HUES64 (cell line): ENCODE data around the gene TEX50.
"Not testable (repeated sequence)": the region's sequence is repeated elsewhere in the genome, so short reads cannot be mapped to it uniquely, and the experiment has no call there.

ENCODE experiments used
- H3K27ac ChIP-seq: 2 replicates; pipeline ENCODE4 v1.7.0; 2013; ENCODE audit warnings: low read depth, low read length, inconsistent platforms
- H3K27me3 ChIP-seq: 2 replicates; pipeline ENCODE4 v1.6.1; 2013; ENCODE audit warnings: mild to moderate bottlenecking, low read length; ENCODE audit not compliant: insufficient read depth
- H3K36me3 ChIP-seq: 2 replicates; pipeline ENCODE4 v1.6.1; 2013; ENCODE audit warnings: mild to moderate bottlenecking, low read length; ENCODE audit not compliant: insufficient read depth
- H3K4me1 ChIP-seq: 2 replicates; pipeline ENCODE4 v1.6.1; 2013; ENCODE audit warnings: mild to moderate bottlenecking, low read length, moderate library complexity; ENCODE audit not compliant: insufficient read depth
- H3K4me3 ChIP-seq: 2 replicates; pipeline ENCODE4 v1.5.1; 2013; ENCODE audit warnings: mild to moderate bottlenecking, low read length, moderate library complexity
- H3K9ac ChIP-seq: 2 replicates; pipeline ENCODE4 v1.6.1; 2013; ENCODE audit warnings: mild to moderate bottlenecking, low read depth, low read length
- H3K9me3 ChIP-seq: 2 replicates; pipeline ENCODE4 v1.6.1; 2013; ENCODE audit warnings: low read depth, low read length; ENCODE audit not compliant: insufficient read depth
- WGBS: fragments of 150-250, 120-280 bp; methylation state at CpG from one replicate; pipeline ENCODE4 v1.1.7; 2013; ENCODE audit warnings: missing lambda C conversion rate; 5-methylcytosine and 5-hydroxymethylcytosine counted together

TEX50 gene

DNA sequence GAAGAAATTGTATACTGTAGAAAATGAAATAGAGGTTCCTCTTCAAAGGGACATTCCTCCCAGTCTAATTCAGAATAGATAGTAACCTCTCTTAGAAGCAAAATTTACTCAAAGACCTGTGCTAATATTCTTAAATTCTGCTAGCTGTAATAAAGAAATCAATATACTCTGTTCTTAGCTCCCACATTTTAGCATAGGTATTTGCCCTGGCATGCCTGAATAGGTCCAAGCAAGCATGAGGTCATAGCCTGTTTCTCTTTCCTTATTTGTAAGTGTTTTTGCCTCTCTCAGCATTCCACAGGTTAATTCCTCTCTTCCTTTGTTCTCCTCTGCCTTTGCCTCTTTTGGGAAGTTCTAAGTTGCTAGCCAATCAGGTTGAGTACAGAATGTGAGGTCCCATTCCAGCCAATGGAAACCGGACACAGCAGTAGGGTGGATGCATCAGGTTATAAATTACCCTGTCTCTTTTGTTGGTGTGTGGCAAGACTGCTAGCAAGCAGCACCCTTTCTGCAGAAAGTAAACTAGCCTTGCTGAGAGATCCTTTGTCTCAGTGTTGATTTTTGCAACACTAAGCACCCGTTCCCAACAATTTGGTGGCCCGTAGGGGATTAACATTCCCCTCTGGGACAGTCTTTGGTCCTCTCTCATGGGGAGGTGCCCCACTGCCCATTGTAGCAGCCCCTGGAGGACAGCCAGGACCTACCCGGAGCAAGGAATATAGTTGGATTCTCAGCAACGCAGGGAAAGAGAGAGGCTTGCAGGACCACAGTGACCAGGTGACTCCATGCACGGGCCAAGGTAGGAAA lies 2.3 kb downstream of the TEX50 start:
- WGBS, result 93% methylated on average over 6 of the region's 6 CpGs
- H3K4me3 ChIP-seq, result peak overlapping the region; percentile 31; the same call in 1 of the 2 replicates
- H3K27ac ChIP-seq, result peak overlapping the region; percentile 82; the same call in 1 of the 2 replicates

DNA sequence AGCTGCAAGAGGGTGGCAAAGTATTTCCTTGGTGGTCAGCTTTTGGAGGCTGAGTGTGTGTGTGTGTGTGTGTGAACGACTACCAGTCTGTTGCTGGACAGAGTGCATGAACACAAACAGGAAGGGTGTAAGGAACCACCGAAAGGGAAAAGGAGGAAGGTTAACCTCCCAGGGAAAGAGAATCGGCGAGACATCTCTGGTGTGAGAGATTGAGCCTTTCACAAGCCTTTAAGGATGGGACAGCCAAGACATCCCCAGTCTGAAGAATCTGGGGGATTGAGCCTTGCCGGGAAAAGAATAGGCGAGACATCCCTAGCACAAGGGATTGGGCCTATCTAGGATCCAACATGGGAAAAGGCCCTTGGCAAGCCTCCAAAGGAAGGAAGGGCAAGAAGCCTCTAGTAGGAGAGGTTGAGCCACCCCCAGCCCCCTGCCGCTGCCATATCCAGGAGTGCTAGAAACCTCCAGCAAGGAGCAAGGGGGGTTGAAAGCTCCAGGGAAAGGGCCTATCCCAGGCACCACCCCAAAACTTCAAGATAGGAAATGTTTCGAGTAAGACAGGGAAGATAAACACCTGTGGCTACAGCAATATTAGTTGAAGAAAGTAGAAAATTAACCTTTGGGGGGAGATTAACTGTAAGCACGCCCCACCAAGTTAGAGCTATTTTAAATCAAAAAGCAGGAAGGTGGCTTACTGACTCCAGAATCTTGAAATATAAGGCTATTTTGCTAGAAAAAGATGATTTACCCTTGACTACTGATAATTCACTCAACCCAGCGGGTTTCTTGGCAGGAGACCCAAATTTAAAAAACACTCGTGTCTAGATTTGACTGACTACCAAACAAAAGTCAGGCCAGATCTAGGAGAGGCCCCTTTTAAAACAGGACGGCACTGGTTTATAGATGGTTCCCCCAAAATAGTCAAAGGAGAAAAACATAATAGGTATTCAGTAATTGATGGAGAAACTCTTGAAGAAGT lies 3.2 kb downstream of the TEX50 start:
- peak overlapping the region; percentile 82; the same call in 1 of the 2 replicates for H3K27ac ChIP-seq
- H3K9ac ChIP-seq, result peak overlapping the region; percentile 44; the same call in 1 of the 2 replicates
- 93% methylated on average over 12 of the region's 12 CpGs for WGBS
- H3K9me3 ChIP-seq, result peaks cover 29% of the 10 kb centered on the region
- H3K4me1 ChIP-seq, result no peaks in the 10 kb centered on the region
- peak overlapping the region; percentile 31; the same call in 1 of the 2 replicates for H3K4me3 ChIP-seq
- no peaks in the 10 kb centered on the region for H3K27me3 ChIP-seq
- peaks cover 2% of the 10 kb centered on the region; the same call in 1 of the 2 replicates for H3K36me3 ChIP-seq

More for the DNA sequence above, 2.3 kb downstream of the TEX50 start:
- H3K9ac ChIP-seq, result peak overlapping the region; percentile 44; the same call in 1 of the 2 replicates
- not testable (repeated sequence) for H3K36me3 ChIP-seq, H3K4me1 ChIP-seq, H3K27me3 ChIP-seq
- peaks cover 24% of the 10 kb centered on the region for H3K9me3 ChIP-seq

DNA sequence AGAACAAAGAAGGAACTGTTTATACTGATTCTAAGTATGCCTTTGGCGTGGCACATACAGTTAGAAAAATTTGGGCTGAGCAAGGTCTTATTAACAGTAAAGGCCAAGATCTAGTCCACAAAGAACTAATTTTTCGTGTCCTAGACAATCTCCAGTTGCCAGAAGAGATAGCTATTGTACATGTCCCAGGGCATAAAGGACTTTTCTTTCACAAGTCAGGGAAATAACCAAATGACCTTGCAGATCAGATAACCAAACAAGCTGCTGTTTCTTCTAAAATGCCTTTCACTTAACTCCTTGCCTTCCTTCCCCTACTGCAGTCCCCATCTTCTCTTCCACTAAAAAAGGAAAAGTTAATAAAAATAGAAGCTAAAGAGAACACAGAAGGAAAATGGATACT lies 4.0 kb downstream of the TEX50 start:
- 84% methylated on average over 2 of the region's 2 CpGs for WGBS
- peaks cover 33% of the 10 kb centered on the region for H3K9me3 ChIP-seq
- H3K27ac ChIP-seq, result no peak overlapping the region
- no peak overlapping the region for H3K4me3 ChIP-seq
- no peaks in the 10 kb centered on the region for H3K27me3 ChIP-seq
- H3K4me1 ChIP-seq, result no peaks in the 10 kb centered on the region
- H3K36me3 ChIP-seq, result peaks cover 2% of the 10 kb centered on the region; the same call in 1 of the 2 replicates
- H3K9ac ChIP-seq, result no peak overlapping the region

DNA sequence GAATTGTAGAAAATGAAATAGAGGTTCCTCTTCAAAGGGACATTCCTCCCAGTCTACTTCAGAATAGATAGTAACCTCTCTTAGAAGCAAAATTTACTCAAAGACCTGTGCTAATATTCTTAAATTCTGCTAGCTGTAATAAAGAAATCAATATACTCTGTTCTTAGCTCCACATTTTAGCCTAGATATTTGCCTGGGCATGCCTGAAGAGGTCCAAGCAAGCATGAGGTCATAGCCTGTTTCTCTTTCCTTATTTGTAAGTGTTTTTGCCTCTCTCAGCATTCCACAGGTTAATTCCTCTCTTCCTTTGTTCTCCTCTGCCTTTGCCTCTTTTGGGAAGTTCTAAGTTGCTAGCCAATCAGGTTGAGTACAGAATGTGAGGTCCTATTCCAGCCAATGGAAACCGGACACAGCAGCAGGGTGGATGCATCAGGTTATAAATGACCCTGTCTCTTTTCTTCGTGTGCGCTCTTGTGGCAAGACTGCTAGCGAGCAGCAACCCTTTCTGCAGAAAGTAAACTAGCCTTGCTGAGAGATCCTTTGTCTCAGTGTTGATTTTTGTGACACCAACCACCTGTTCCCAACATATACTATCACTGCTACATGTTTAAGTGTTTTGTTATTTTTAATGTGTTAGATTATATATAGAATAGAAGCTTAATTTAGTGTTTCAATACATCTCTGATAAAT lies 7.5 kb downstream of the TEX50 start:
- not testable (repeated sequence) for H3K4me1 ChIP-seq, H3K27ac ChIP-seq, H3K36me3 ChIP-seq, H3K4me3 ChIP-seq, H3K9ac ChIP-seq, H3K27me3 ChIP-seq
- 93% methylated on average over 4 of the region's 4 CpGs for WGBS
- H3K9me3 ChIP-seq, result peaks cover 23% of the 10 kb centered on the region

DNA sequence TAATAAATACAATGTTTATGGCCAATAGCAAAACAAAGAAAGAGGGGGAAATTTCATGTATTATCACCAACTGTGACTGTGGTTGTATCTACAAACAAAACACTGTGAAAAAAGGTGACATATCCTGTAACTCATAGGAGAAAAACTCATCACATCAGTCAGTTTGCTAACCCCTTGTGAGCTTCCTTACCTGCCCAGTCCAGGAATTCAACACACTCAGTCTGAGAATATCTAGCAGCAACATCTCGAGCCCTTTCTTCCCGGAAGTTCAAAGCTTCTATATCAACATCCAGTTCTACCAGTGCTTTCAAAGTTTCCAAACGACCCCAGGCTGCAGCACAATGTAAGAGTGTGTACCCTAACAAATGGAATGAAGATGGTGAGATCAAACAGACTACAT lies 11.5 kb downstream of the TEX50 start:
- no peak overlapping the region for H3K9ac ChIP-seq
- H3K36me3 ChIP-seq, result no peaks in the 10 kb centered on the region
- no peak overlapping the region for H3K27ac ChIP-seq
- peaks cover 14% of the 10 kb centered on the region; the same call in 1 of the 2 replicates for H3K9me3 ChIP-seq
- 85% methylated on average over 3 of the region's 3 CpGs for WGBS
- no peak overlapping the region for H3K4me3 ChIP-seq
- H3K27me3 ChIP-seq, result no peaks in the 10 kb centered on the region
- no peaks in the 10 kb centered on the region for H3K4me1 ChIP-seq

DNA sequence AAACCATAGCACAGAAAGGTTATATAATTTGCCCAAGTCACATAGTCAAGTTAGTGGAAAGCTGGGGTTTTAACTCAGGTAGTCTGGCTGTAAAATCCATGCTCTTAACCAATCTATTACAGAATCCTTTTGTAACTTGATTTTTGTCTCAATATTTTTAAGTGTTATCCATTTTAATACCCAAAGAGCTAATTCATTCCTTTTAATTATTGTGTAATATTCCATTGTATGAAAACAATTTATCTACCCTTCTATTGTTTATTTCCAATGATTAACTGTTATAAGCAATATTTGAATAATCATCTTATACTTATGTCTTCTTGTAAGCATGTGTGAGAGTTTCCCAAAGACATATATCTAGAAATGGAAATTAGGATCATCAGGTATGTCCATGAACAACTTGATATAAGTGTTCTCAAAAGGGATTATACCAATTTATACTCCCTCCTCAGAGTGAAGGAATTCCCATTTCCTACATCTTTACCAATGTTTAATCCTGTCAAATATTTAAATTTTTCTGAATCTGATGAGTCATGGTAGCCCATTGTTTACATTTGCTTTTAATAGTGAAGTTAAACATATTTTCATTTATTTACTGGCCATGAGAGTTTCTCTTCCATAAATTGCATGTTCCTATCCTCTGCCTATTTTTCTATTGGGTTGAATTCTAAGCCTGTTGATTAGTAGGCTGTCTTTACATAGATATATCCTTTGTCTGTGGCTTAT lies 13.9 kb downstream of the TEX50 start:
- no peaks in the 10 kb centered on the region for H3K4me1 ChIP-seq
- no peak overlapping the region for H3K27ac ChIP-seq
- no peak overlapping the region for H3K9ac ChIP-seq
- H3K9me3 ChIP-seq, result no peaks in the 10 kb centered on the region
- no peak overlapping the region for H3K4me3 ChIP-seq
- no peaks in the 10 kb centered on the region for H3K27me3 ChIP-seq
- no peaks in the 10 kb centered on the region for H3K36me3 ChIP-seq

DNA sequence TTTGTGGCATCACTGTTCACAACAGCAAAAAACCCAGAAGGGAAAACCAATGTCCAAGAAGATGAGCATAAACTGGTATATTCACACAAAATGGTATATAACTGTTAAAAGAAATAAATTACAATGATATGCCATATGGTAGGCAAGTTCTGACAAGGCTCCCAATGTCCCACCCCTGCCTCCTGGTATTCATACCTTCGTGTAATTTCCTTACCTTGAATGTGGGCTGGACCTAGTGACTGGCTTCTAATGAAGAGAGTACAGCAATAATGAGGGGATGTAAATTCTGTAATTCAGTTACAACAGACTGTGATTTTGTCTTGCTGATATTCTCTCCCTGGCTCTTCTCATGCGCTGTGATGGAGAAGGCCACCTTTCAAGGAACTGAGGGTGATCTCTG lies 25.2 kb downstream of the TEX50 start:
- H3K9me3 ChIP-seq, result peaks cover 16% of the 10 kb centered on the region

DNA sequence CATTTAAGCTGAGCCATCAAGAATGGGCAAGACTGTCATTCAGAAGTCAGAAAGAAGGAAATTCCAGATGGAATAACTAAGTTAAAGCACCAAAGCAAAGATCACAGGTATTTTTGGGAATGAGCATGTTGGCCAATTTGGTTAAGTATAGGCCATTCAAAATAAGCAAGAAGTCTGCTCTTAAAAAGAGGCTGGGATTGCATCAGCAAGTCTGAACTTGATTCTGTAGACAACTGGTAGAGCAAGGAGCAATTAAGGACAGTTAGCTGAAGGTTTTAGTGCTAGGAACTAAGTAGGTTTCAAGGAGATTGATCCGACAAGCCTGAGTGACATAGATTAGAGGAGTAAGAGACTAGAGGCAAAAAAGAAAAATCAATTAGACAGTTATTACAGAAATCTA lies 26.1 kb downstream of the TEX50 start:
- H3K9me3 ChIP-seq, result peaks cover 7% of the 10 kb centered on the region
- H3K9ac ChIP-seq, result no peak overlapping the region
- H3K4me3 ChIP-seq, result no peak overlapping the region
- 92% methylated on average over 1 of the region's 1 CpG for WGBS
- no peaks in the 10 kb centered on the region for H3K36me3 ChIP-seq
- no peaks in the 10 kb centered on the region for H3K4me1 ChIP-seq
- no peak overlapping the region for H3K27ac ChIP-seq
- no peaks in the 10 kb centered on the region for H3K27me3 ChIP-seq

More for the DNA sequence above, 25.2 kb downstream of the TEX50 start:
- Histone ChIP-seq H3K9ac (no peak overlapping the region), H3K27ac (no peak overlapping the region), H3K36me3 (no peaks in the 10 kb centered on the region), H3K27me3 (no peaks in the 10 kb centered on the region), H3K4me1 (no peaks in the 10 kb centered on the region), H3K4me3 (no peak overlapping the region)
- 89% methylated on average over 2 of the region's 2 CpGs for WGBS

DNA sequence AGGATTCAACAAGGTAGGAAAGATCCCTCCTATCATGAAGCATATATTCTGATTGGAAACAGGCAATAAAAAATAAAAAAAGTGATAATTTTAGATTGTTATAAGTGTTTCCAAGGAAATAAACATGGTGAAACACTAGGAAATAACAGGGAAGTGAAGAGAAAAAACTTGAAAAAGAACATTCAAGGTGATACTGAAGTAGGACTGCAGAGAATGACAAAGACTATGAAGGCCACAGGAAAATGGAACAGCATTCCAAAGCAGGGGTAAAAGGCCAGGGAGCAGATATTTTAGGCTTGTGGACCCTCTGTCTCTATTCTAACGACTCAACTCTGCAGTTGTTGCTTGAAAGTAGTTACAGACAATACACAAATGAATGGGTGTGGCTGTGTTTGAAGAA lies 26.6 kb downstream of the TEX50 start:
- Histone ChIP-seq H3K9me3 (peaks cover 2% of the 10 kb centered on the region; the same call in 1 of the 2 replicates), H3K9ac (no peak overlapping the region), H3K4me3 (no peak overlapping the region), H3K4me1 (no peaks in the 10 kb centered on the region), H3K36me3 (no peaks in the 10 kb centered on the region), H3K27ac (no peak overlapping the region), H3K27me3 (no peaks in the 10 kb centered on the region)
- 67% methylated on average over 1 of the region's 1 CpG for WGBS

DNA sequence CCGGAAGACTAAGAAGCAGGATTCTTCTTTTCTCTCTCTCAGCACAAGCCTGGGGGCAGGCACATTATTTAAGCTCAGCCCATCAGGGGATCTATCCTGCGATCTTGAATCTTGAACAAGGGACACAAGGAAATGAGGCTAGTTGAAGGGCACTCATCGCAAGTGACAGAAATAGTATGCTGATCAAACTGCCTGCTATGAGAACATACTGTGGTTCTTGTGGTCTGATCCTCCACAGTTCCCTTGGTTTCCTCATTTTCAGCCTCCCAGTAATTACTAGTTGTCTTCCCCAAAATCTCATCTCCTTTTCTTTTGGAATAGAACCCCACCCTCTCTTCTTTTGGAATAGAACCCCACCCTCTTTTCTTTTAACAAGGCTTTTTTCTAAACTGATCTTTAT lies 28.0 kb downstream of the TEX50 start:
- Histone ChIP-seq H3K9ac (no peak overlapping the region), H3K9me3 (no peaks in the 10 kb centered on the region), H3K36me3 (no peaks in the 10 kb centered on the region), H3K4me3 (no peak overlapping the region), H3K27ac (no peak overlapping the region), H3K27me3 (no peaks in the 10 kb centered on the region), H3K4me1 (no peaks in the 10 kb centered on the region)
- WGBS, result 94% methylated on average over 3 of the region's 3 CpGs
